HK-2 (cell line): ENCODE data around the gene UBAP2L.
"Not testable (repeated sequence)": the region's sequence is repeated elsewhere in the genome, so short reads cannot be mapped to it uniquely, and the experiment has no call there.

Experiments used
- DNase-seq: peaks from one replicate; pipeline ENCODE4 v3.0.0-alpha.2; 2018; ENCODE audit not compliant: unreplicated experiment

Gene UBAP2L

GRCh38 chr1:154313066-154313356, 92.3 kb downstream of the UBAP2L start:
- DNase-seq, result no peak

GRCh38 chr1:154314226-154314625, 93.5 kb downstream of the UBAP2L start:
- not testable (repeated sequence) for DNase-seq

GRCh38 chr1:154316704-154317103, 95.9 kb downstream of the UBAP2L start:
- DNase-seq, result no peak

GRCh38 chr1:154318386-154318785, 97.6 kb downstream of the UBAP2L start:
- DNase-seq, result no peak
